HG03521 (cell line): ENCODE data around the gene ANKH.
A peak's percentile ranks its signal among the peaks of the same experiment; 100 is the strongest.
"Not testable (repeated sequence)": the region's sequence is repeated elsewhere in the genome, so short reads cannot be mapped to it uniquely, and the experiment has no call there.

Experiments
- ATAC-seq: cut with Tn5 transposase; IDR thresholded peaks from one replicate; pipeline ENCODE4 v1.9.1; 2021; ENCODE audit warnings: mild to moderate bottlenecking, moderate library complexity; ENCODE audit not compliant: unreplicated experiment

The ANKH gene

GRCh38 chr5:14797385-14797784 lies 74.2 kb downstream of the ANKH start:
- not testable (repeated sequence) for ATAC-seq

DNA sequence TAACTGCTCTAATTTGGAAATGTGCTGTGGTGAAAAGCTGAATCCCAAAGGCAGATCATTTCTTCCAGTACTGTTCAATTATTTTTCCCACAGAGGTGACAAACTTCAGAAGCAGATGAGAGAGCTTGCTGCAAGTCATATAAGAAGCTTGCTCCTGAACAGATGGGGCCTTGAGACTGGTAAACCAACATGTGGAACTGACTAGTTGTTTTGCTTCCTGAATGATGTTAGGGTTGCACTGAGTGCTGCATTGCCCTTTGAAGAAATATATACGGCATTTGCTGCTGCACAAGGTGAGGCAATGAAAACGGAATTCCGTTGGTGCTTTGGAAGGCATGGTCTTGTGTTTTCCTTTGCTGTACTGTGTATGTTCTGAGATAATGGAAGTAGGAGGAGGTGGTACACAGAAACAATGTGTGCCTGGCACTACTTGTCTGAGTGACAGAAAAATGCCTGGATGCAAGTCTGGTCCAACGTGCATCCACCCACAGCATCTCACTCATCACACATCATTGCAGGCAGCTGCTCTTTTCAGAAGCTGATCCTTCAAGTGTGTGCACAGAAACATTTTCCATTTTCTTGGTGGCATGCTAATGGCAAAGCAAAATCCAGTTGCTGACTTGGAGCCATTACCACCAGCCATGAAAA lies 76.9 kb downstream of the ANKH start:
- ATAC-seq = no peak

- no peak for ATAC-seq
Observed at GRCh38 chr5:14793851-14794250, 77.7 kb downstream of the ANKH start.

DNA sequence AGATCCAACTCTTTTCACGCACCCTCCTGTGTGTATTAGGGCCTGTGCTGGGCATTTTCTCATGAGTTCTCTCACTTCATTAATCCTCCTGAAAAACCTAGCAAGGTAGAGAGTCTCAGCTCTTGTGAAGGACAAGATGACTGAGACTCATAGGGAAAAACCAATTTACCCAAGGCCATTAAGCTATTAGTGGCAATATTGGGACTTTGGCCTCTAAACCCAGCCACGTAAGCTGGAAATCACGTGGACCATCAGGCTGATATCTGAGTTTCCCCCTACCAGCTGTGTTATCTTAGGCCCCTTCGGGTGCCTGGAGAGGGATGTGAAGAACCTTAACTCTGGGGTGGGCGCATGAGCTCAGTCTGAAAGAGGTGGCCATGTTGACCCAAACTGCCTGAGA lies 80.7 kb downstream of the ANKH start:
- no peak for ATAC-seq

- no peak for ATAC-seq
Observed at GRCh38 chr5:14790220-14790619, 81.4 kb downstream of the ANKH start.

GRCh38 chr5:14787801-14788579 lies 83.6 kb downstream of the ANKH start:
- no peak for ATAC-seq

GRCh38 chr5:14783691-14784090 lies 87.9 kb downstream of the ANKH start:
- ATAC-seq = no peak

- ATAC-seq = no peak
Observed at GRCh38 chr5:14782591-14782990, 89.0 kb downstream of the ANKH start.

GRCh38 chr5:14781106-14781505 lies 90.5 kb downstream of the ANKH start:
- ATAC-seq = no peak

- no peak for ATAC-seq
Observed at GRCh38 chr5:14779975-14780374, 91.6 kb downstream of the ANKH start.

DNA sequence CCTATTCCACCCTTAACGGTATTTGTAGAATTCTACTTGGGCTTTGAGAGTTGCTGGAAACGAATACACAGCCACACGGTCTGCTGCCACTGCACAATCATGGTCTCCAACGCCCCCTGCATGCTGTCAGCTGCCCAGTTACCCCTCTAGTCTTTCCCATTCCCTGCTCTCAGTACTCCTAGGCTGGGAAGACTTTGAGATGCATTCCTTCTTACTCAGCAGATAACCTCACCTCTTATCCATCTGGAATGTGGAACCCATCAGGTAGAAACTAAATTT lies 92.8 kb downstream of the ANKH start:
- no peak for ATAC-seq

DNA sequence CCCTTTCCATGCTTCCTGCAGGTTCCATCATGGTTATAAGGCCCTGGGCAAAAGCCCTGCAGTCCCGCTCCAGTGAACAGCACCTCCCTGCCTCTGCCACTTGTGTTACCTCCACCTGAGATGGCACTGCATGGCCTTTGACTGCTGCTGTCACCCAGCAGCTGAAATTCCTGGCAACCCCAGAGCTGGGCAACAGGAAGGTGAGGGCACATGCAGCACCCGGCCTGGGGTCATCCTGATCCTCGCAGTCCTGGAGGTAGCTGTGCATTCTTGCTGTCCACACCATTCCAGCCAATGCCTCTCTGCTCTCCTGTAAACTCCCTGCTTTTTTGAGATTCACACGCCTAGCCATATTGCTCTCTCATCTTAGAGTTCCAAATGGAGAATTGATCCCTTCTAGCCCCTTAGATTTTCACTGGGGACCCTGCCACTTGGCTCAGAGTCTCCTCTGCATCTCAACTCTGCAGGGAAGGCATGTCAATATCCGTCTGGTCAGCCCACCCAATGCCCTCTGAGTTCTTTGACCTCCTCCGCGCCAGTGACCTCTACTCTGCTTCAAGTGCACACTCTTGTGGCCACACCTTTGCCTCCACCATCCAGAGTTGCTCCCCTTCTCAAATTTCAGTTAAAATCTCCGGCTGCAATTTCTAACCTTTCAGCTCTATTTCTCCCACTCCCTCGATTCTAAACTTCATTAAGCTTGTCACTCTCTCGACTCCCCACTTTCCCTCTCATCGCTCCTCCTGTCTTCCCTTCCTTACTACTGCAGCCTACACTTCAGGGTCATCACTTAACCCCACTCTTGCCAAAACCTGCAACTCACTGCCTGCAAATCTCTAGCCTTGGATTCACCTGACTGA lies 93.4 kb downstream of the ANKH start:
- ATAC-seq = no peak

DNA sequence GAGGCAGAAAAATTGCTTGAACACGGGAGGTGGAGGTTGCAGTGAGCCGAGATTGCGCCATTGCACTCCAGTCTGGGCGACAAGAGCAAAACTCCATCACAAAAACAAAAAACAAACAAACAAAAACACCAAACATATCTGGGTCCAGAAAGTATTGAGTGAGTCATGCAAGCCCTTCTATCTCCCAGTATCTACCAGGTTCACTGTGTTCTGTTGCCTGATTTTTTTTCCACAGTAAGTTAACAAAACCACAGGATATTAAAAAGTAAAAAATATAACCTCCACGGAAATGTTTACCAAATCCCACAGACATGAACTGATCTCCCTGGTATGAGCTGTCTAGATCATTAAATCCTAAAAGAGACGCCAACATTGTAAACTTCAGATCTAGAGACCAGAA lies 94.4 kb downstream of the ANKH start:
- no peak for ATAC-seq

GRCh38 chr5:14776602-14777001 lies 95.0 kb downstream of the ANKH start:
- ATAC-seq = no peak

GRCh38 chr5:14775857-14776256 lies 95.7 kb downstream of the ANKH start:
- no peak for ATAC-seq

DNA sequence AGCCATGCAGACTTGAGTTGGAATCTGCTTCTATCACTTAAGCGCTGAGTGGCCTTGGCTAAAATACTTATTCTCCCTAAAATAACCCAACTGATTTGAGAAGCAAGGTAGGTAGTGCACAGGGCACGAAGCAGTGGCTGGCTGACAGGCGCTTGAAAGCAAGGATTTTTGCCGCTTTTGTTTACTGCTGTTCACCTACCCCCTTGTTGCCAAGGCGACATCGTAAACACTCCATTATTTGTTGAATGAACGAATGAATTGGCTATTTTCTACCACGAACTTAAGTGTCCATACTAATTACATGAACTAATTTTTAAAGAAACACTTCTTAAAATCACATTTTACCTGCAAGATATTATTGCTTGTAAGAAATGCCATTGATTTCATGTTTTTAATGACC lies 98.0 kb downstream of the ANKH start:
- no peak for ATAC-seq

DNA sequence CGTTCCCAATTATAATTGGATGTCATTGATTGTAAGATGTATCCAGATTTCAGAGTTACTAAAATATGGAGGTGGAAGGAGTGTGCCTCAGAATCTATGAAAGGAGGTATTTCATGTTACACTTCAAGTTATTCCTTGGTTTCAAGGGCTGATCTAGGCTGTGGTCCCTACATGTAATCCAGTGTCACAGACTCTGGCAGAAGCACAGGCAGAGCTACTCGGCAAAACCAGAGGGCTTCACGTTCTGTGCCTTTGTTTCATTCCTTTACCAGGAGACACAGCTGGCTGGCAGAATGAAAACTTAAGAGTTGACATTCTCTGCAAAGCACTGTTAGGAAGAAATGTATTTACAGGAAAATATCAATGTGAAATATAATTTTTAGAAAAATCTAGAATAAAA lies 99.6 kb downstream of the ANKH start:
- no peak for ATAC-seq

- ATAC-seq = no peak
Observed at GRCh38 chr5:14771189-14771588, 100.4 kb downstream of the ANKH start.

GRCh38 chr5:14768508-14769365 lies 102.8 kb downstream of the ANKH start:
- ATAC-seq = no peak

- peak; percentile 81 for ATAC-seq
Observed at GRCh38 chr5:14767735-14768507, 103.7 kb downstream of the ANKH start.
